Measurements from ENCODE around the gene WDR41.
"Not testable (repeated sequence)": the region's sequence is repeated elsewhere in the genome, so short reads cannot be mapped to it uniquely, and the experiment has no call there.

The WDR41 gene, protein sequence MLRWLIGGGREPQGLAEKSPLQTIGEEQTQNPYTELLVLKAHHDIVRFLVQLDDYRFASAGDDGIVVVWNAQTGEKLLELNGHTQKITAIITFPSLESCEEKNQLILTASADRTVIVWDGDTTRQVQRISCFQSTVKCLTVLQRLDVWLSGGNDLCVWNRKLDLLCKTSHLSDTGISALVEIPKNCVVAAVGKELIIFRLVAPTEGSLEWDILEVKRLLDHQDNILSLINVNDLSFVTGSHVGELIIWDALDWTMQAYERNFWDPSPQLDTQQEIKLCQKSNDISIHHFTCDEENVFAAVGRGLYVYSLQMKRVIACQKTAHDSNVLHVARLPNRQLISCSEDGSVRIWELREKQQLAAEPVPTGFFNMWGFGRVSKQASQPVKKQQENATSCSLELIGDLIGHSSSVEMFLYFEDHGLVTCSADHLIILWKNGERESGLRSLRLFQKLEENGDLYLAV

GRCh38 chr5:77491783-77492652 is at the start of gene WDR41:
Gene WDR41, minus strand, starts transcription at chr5:77492316. Its CDS starts 96 bp downstream, at chr5:77492220.
- H3K4me3 ChIP-seq (ENCODE audit: low read length in 2 of 2), result peak within 1 kb of the TSS; percentile 88
- peak within 1 kb of the TSS; percentile 87 to 90 for H3K9ac ChIP-seq (ENCODE audit: low read depth in 1 of 2, low read length in 2 of 2)
- H3K9me3 ChIP-seq (ENCODE audit: control insufficient read depth in 2 of 2, low read length in 2 of 2), result no peaks in the 10 kb centered on the region
- peaks cover 0 to 2% of the 10 kb centered on the region in 2 donors for H3K27me3 ChIP-seq (ENCODE audit: control insufficient read depth in 2 of 2, insufficient read depth in 2 of 2, low read length in 2 of 2)
- H3K4me1 ChIP-seq (ENCODE audit: control insufficient read depth in 2 of 2, insufficient read depth in 2 of 2, low read length in 2 of 2), result peaks cover 0 to 2% of the 10 kb centered on the region in 2 donors
- H3K36me3 ChIP-seq (ENCODE audit: control insufficient read depth in 2 of 2, insufficient read depth in 2 of 2, low read length in 2 of 2), result peaks cover 2 to 5% of the 10 kb centered on the region in 2 donors
- H3K27ac ChIP-seq (ENCODE audit: low read depth in 2 of 2, low read length in 2 of 2), result peak within 1 kb of the TSS; percentile 94 to 95

GRCh38 chr5:77531297-77531696 is 39.2 kb upstream of the WDR41 start:
- Histone ChIP-seq H3K4me1 (ENCODE audit: control insufficient read depth in 2 of 2, insufficient read depth in 2 of 2, low read length in 2 of 2) (no peaks in the 10 kb centered on the region), H3K4me3 (ENCODE audit: low read length in 2 of 2) (no peak overlapping the region), H3K27ac (ENCODE audit: low read depth in 2 of 2, low read length in 2 of 2) (no peak overlapping the region), H3K9ac (ENCODE audit: low read depth in 1 of 2, low read length in 2 of 2) (no peak overlapping the region), H3K9me3 (ENCODE audit: control insufficient read depth in 2 of 2, low read length in 2 of 2) (no peaks in the 10 kb centered on the region), H3K27me3 (ENCODE audit: control insufficient read depth in 2 of 2, insufficient read depth in 2 of 2, low read length in 2 of 2) (peaks cover 0 to 2% of the 10 kb centered on the region in 2 donors), H3K36me3 (ENCODE audit: control insufficient read depth in 2 of 2, insufficient read depth in 2 of 2, low read length in 2 of 2) (no peaks in the 10 kb centered on the region)

DNA sequence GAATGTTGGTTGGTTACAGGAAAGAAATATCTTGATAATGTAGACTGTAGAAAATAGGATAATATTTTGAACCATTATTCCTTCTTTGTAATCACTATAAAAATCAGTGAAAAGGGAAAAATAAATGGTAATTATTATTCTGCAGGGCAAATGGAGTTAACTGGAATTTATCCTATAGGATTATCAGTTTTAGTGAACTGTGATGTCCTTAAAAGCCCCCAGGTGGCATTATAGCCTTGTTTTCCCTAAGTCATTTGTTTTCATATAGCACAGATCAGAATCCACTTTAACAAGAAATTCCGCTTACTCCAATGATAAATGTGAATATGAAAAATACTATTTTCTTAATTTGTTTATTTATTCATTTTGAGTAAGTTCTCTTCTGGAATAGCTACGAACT is 26.2 kb upstream of the WDR41 start:
- no peaks in the 10 kb centered on the region for H3K4me1 ChIP-seq (ENCODE audit: control insufficient read depth in 2 of 2, insufficient read depth in 2 of 2, low read length in 2 of 2)
- no peaks in the 10 kb centered on the region for H3K27me3 ChIP-seq (ENCODE audit: control insufficient read depth in 2 of 2, insufficient read depth in 2 of 2, low read length in 2 of 2)
- H3K4me3 ChIP-seq (ENCODE audit: low read length in 2 of 2), result no peak overlapping the region
- H3K36me3 ChIP-seq (ENCODE audit: control insufficient read depth in 2 of 2, insufficient read depth in 2 of 2, low read length in 2 of 2), result no peaks in the 10 kb centered on the region
- no peaks in the 10 kb centered on the region for H3K9me3 ChIP-seq (ENCODE audit: control insufficient read depth in 2 of 2, low read length in 2 of 2)
- H3K9ac ChIP-seq (ENCODE audit: low read depth in 1 of 2, low read length in 2 of 2), result no peak overlapping the region
- H3K27ac ChIP-seq (ENCODE audit: low read depth in 2 of 2, low read length in 2 of 2), result no peak overlapping the region

DNA sequence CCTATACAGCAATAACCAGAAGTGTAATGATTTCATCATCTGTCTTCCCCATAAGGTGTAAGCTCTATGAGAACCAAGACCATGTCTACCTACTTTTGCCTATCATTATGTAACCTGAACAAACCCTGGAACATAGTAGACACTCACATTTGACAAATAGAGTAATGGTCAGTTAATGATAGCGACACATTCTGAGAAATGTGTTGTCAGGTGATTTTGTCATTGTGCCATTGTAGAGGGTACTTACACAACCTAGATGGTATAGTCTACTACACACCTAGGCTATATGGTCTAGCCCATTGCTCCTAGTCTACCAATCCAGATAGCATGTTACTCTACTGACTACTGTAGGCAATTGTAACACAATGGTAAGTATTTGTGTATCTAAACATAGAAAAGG is 22.3 kb upstream of the WDR41 start:
- Histone ChIP-seq H3K36me3 (ENCODE audit: control insufficient read depth in 2 of 2, insufficient read depth in 2 of 2, low read length in 2 of 2) (no peaks in the 10 kb centered on the region), H3K4me3 (ENCODE audit: low read length in 2 of 2) (no peak overlapping the region), H3K9ac (ENCODE audit: low read depth in 1 of 2, low read length in 2 of 2) (no peak overlapping the region), H3K4me1 (ENCODE audit: control insufficient read depth in 2 of 2, insufficient read depth in 2 of 2, low read length in 2 of 2) (no peaks in the 10 kb centered on the region), H3K27ac (ENCODE audit: low read depth in 2 of 2, low read length in 2 of 2) (no peak overlapping the region), H3K9me3 (ENCODE audit: control insufficient read depth in 2 of 2, low read length in 2 of 2) (no peaks in the 10 kb centered on the region), H3K27me3 (ENCODE audit: control insufficient read depth in 2 of 2, insufficient read depth in 2 of 2, low read length in 2 of 2) (no peaks in the 10 kb centered on the region)

DNA sequence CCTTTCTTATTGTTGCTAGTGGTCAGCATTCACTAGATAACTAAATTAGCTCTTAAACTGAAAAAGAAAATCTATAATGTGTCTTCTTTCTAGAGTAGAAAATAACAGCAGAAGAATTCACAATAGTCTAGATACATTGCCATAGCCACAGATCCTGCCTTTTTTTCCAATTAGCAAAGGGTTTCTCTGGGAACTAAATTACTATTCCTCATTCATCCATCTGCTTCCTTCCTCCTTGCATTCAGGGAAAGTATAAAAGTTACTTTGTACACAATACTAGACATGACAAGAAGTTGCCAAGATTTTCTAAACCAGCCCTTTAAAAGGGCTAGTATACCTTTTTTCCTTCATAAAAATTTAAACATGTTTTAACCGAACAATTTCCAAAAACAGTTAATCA is 21.2 kb upstream of the WDR41 start:
- Histone ChIP-seq H3K27me3 (ENCODE audit: control insufficient read depth in 2 of 2, insufficient read depth in 2 of 2, low read length in 2 of 2) (no peaks in the 10 kb centered on the region), H3K4me3 (ENCODE audit: low read length in 2 of 2) (no peak overlapping the region)

DNA sequence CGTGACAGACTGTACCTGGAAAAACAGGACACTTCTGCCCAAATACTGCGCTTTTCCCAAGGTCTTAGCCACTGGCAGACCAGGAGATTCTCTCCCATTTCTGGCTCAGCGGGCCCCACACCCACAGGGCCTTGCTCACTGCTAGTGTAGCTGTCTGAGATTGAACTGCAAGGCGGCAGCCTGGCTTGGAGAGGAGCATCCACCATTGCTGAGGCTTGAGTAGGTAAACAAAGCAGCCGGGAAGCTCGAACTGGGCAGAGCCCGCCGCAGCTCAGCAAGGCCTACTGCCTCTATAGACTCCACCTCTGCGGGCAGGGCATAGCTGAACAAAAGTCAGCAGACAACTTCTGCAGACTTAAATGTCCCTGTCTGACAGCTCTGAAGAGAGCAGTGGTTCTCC is 9.0 kb upstream of the WDR41 start:
- not testable (repeated sequence) for H3K27ac ChIP-seq (ENCODE audit: low read depth in 2 of 2, low read length in 2 of 2); H3K4me1 ChIP-seq (ENCODE audit: control insufficient read depth in 2 of 2, insufficient read depth in 2 of 2, low read length in 2 of 2); H3K27me3 ChIP-seq (ENCODE audit: control insufficient read depth in 2 of 2, insufficient read depth in 2 of 2, low read length in 2 of 2); H3K36me3 ChIP-seq (ENCODE audit: control insufficient read depth in 2 of 2, insufficient read depth in 2 of 2, low read length in 2 of 2); H3K4me3 ChIP-seq (ENCODE audit: low read length in 2 of 2); H3K9me3 ChIP-seq (ENCODE audit: control insufficient read depth in 2 of 2, low read length in 2 of 2); H3K9ac ChIP-seq (ENCODE audit: low read depth in 1 of 2, low read length in 2 of 2)

More for the DNA sequence above, 21.2 kb upstream of the WDR41 start:
- no peaks in the 10 kb centered on the region for H3K9me3 ChIP-seq (ENCODE audit: control insufficient read depth in 2 of 2, low read length in 2 of 2)
- no peak overlapping the region for H3K27ac ChIP-seq (ENCODE audit: low read depth in 2 of 2, low read length in 2 of 2)
- no peaks in the 10 kb centered on the region for H3K4me1 ChIP-seq (ENCODE audit: control insufficient read depth in 2 of 2, insufficient read depth in 2 of 2, low read length in 2 of 2)
- H3K9ac ChIP-seq (ENCODE audit: low read depth in 1 of 2, low read length in 2 of 2), result no peak overlapping the region
- H3K36me3 ChIP-seq (ENCODE audit: control insufficient read depth in 2 of 2, insufficient read depth in 2 of 2, low read length in 2 of 2), result no peaks in the 10 kb centered on the region

- Histone ChIP-seq H3K27ac (ENCODE audit: low read depth in 2 of 2, low read length in 2 of 2) (no peak overlapping the region), H3K9me3 (ENCODE audit: control insufficient read depth in 2 of 2, low read length in 2 of 2) (no peaks in the 10 kb centered on the region), H3K9ac (ENCODE audit: low read depth in 1 of 2, low read length in 2 of 2) (no peak overlapping the region), H3K27me3 (ENCODE audit: control insufficient read depth in 2 of 2, insufficient read depth in 2 of 2, low read length in 2 of 2) (no peaks in the 10 kb centered on the region), H3K4me3 (ENCODE audit: low read length in 2 of 2) (no peak overlapping the region), H3K36me3 (ENCODE audit: control insufficient read depth in 2 of 2, insufficient read depth in 2 of 2, low read length in 2 of 2) (no peaks in the 10 kb centered on the region), H3K4me1 (ENCODE audit: control insufficient read depth in 2 of 2, insufficient read depth in 2 of 2, low read length in 2 of 2) (no peaks in the 10 kb centered on the region)
These were observed 7.9 kb upstream of the WDR41 start for GRCh38 chr5:77499973-77500372.

GRCh38 chr5:77499441-77499840 is 7.3 kb upstream of the WDR41 start:
- Histone ChIP-seq H3K36me3 (ENCODE audit: control insufficient read depth in 2 of 2, insufficient read depth in 2 of 2, low read length in 2 of 2) (no peaks in the 10 kb centered on the region), H3K4me3 (ENCODE audit: low read length in 2 of 2) (no peak overlapping the region), H3K27ac (ENCODE audit: low read depth in 2 of 2, low read length in 2 of 2) (no peak overlapping the region), H3K4me1 (ENCODE audit: control insufficient read depth in 2 of 2, insufficient read depth in 2 of 2, low read length in 2 of 2) (no peaks in the 10 kb centered on the region), H3K9ac (ENCODE audit: low read depth in 1 of 2, low read length in 2 of 2) (no peak overlapping the region), H3K27me3 (ENCODE audit: control insufficient read depth in 2 of 2, insufficient read depth in 2 of 2, low read length in 2 of 2) (no peaks in the 10 kb centered on the region), H3K9me3 (ENCODE audit: control insufficient read depth in 2 of 2, low read length in 2 of 2) (no peaks in the 10 kb centered on the region)

DNA sequence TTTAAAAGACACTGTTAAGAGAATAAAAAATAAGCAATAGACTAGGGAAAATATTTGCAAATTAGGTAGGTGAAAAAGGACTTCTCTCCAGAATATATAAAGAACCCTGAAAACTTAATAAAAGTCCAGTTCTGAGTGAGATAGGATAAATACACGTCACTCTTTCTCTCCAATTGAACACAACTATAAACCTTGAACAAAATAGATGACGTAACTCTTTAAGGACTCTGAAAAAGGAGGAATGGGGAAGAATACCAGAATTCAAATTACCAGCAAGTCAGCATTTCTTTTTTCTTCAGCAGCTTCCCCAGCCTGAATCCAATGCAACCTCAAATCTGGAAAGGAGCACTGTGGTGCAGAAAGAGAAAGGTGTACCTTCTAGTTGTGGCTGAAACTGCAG is 6.8 kb upstream of the WDR41 start:
- Histone ChIP-seq H3K4me3 (ENCODE audit: low read length in 2 of 2) (no peak overlapping the region), H3K36me3 (ENCODE audit: control insufficient read depth in 2 of 2, insufficient read depth in 2 of 2, low read length in 2 of 2) (no peaks in the 10 kb centered on the region), H3K9ac (ENCODE audit: low read depth in 1 of 2, low read length in 2 of 2) (no peak overlapping the region), H3K9me3 (ENCODE audit: control insufficient read depth in 2 of 2, low read length in 2 of 2) (no peaks in the 10 kb centered on the region), H3K27ac (ENCODE audit: low read depth in 2 of 2, low read length in 2 of 2) (no peak overlapping the region), H3K27me3 (ENCODE audit: control insufficient read depth in 2 of 2, insufficient read depth in 2 of 2, low read length in 2 of 2) (no peaks in the 10 kb centered on the region), H3K4me1 (ENCODE audit: control insufficient read depth in 2 of 2, insufficient read depth in 2 of 2, low read length in 2 of 2) (no peaks in the 10 kb centered on the region)

- Histone ChIP-seq H3K9me3 (ENCODE audit: control insufficient read depth in 2 of 2, low read length in 2 of 2) (no peaks in the 10 kb centered on the region), H3K9ac (ENCODE audit: low read depth in 1 of 2, low read length in 2 of 2) (no peak overlapping the region), H3K4me3 (ENCODE audit: low read length in 2 of 2) (no peak overlapping the region), H3K36me3 (ENCODE audit: control insufficient read depth in 2 of 2, insufficient read depth in 2 of 2, low read length in 2 of 2) (no peaks in the 10 kb centered on the region), H3K4me1 (ENCODE audit: control insufficient read depth in 2 of 2, insufficient read depth in 2 of 2, low read length in 2 of 2) (peaks cover 0 to 2% of the 10 kb centered on the region in 2 donors), H3K27ac (ENCODE audit: low read depth in 2 of 2, low read length in 2 of 2) (no peak overlapping the region), H3K27me3 (ENCODE audit: control insufficient read depth in 2 of 2, insufficient read depth in 2 of 2, low read length in 2 of 2) (peaks cover 0 to 2% of the 10 kb centered on the region in 2 donors)
These were observed 2.8 kb upstream of the WDR41 start for GRCh38 chr5:77494935-77495334.
